ENCODE results near the gene ZNF512B.

The ZNF512B gene
- 50.8 to 57.3 reads per million in 2 donors for total RNA-seq

- DNase-seq, result peak in 3 of 5 experiments; percentile 28 to 83 (median 62)
These were observed at the start of gene ZNF512B for GRCh38 chr20:63969838-63970713. TSS of gene ZNF512B (minus strand) at chr20:63969930. CDS start at chr20:63967950, 1,980 bp downstream.

GRCh38 chr20:64015635-64016034 is 45.9 kb upstream of the ZNF512B start:
- DNase-seq, result no peak

DNA sequence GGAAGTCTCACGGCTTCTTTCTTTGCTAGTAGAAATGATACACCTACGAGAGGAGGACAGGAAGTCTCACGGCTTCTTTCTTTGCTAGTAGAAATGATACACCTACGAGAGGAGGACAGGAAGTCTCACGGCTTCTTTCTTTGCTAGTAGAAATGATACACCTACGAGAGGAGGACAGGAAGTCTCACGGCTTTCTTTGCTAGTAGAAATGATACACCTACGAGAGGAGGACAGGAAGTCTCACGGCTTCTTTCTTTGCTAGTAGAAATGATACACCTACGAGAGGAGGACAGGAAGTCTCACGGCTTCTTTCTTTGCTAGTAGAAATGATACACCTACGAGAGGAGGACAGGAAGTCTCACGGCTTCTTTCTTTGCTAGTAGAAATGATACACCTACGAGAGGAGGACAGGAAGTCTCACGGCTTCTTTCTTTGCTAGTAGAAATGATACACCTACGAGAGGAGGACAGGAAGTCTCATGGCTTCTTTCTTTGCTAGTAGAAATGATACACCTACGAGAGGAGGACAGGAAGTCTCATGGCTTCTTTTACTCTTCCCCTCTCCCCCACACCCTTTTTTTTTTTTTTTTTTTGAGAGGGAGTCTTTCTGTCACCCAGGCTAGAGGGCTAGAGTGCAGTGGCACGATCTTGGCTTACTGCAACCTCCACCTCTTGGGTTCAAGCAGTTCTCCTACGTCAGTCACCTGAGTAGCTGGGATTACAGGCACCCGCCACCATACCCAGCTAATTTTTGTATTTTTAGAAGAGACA is 42.8 kb upstream of the ZNF512B start:
- peak in 2 of 5 experiments; percentile 34 to 43 for DNase-seq

GRCh38 chr20:64011366-64011779 is 41.6 kb upstream of the ZNF512B start:
- no peak for DNase-seq

DNA sequence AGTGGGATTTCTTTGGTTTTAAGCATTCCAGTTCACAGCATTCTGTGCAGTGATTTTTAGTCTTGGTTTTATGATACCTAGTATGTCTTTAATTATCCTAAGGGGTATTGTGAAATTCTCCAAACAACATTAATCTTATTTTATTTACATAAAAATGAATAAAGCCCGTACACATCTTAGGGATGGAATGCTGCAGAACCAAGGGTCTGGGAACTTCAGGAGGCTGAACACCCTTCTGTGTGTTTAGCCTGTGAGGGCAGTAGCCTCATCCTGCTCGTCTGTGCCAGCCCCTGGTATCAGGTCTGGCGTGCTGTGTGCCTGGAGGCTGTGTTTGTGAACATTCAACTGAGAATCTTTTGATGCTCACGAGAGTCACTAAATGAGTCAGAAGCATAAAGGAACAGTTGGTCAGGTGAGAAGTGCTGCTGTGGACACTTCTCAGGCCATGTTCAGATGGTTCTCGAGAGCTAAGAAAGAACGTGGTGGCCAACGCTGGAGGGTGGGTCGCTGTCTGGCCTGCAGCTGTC is 41.0 kb upstream of the ZNF512B start:
- DNase-seq, result peak in 1 of 5 experiments; percentile 69

- DNase-seq, result peak in 1 of 5 experiments; percentile 62
These were observed 40.2 kb upstream of the ZNF512B start for GRCh38 chr20:64009811-64010387.

DNA sequence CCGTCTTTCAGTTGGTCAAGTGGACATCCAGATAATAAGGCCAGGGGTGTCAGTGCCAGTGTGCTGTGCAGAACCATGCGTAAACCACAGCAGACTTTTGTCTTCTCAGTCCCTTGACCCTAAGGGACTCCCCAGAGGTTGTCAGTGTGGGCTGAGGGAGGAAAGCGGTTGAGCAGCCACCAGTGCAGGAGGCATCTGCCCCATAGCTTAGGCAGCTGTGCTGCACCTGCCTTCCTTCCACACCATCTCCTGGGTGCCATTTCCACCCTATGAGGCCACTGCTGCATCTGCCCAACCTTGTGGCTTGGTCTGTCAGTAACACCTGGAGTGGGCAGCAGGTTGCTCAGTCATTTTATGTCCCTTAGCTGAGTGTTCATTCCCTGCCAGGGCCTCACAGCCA is 37.2 kb upstream of the ZNF512B start:
- DNase-seq, result no peak

DNA sequence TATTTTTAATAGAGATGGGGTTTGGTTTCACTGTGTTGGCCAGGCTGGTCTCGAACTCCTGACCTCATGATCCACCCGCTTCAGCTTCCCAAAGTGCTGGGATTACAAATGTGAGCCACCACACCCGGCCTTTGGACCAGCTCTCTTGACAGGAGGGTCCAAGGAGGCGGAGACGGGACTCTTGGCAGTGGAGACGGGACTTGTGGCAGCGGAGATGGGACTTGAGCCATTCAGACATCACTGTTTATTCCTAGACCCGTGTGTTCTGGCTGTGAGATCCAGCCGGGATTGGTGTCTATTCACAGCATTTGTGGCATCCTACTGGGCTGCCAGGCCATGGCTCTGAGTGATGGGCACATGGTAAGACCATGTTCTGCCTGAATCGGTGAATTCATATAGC is 36.8 kb upstream of the ZNF512B start:
- DNase-seq, result no peak

- DNase-seq, result no peak
These were observed 35.7 kb upstream of the ZNF512B start for GRCh38 chr20:64005394-64005793.

DNA sequence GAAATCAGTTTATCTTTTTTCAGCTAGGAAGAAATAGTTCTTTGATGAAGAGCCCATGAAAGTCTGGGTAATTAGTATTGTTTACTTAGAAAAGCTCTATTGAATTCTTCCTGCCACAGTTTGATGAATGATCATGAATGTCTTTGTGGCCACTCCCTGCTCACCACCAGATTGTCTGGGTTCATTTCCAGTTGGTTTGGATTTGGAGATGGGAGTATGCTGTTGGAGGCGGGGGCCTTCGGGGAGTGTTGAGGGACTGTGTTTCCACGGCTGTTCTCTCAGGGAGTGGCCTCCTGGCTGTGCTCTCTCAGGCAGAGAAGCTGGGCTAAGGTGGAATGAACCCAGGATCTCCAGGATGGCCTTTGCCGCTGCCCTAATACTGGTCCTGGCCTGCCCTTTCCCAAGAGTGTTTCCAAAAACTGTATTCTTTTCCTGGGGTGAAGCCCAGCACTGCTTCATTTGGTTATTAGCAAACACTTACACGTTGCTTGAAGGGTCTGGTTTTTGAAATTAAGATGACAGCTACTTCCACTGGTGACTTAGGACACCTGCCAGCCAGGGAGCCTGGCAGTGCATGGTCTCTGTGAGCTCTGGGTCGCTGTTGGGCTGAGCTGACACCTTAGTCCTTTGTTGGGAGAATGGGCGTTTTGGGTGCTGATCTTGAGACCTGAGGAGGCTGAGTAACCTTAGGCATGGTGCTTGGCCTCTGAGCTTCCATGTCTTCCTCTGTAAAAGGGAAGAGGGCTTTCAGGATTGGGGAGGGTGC is 34.4 kb upstream of the ZNF512B start:
- no peak for DNase-seq

- no peak for DNase-seq
These were observed 31.9 kb upstream of the ZNF512B start for GRCh38 chr20:64001607-64002011.

DNA sequence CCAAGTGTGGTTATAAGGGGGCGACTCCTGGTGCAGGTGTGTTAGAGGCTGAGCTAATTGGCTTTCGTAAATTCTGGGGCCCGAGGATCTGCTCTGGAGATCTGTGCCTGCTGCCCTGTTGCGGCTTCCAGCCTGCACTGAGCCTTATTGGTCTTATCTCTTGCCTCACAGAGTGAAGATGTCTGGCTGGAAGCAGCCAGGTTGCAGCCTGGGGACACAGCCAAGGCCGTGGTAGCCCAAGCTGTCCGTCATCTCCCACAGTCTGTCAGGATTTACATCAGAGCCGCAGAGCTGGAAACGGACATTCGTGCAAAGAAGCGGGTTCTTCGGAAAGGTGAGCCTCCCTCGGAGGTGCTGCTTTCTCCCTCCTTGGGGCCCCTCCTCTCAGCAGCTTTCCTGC is 31.2 kb upstream of the ZNF512B start:
- no peak for DNase-seq

DNA sequence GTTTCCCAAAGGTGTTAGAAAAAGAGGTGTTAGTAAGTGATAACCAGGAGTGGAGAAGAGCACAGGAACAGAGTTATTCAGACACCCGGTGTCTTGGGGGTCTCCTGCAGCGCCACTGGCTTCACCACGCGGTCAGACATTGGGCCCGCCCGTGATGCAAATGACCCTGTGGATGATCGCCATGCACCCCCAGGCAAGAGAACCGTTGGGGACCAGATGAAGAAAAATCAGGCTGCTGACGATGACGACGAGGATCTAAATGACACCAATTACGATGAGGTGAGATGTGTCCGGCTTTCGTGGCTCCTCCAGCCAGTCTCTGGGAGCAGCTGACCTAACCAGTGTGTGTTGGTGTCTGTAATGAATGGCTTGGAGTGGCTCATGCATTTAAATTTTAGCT is 13.2 kb upstream of the ZNF512B start:
- DNase-seq, result no peak

DNA sequence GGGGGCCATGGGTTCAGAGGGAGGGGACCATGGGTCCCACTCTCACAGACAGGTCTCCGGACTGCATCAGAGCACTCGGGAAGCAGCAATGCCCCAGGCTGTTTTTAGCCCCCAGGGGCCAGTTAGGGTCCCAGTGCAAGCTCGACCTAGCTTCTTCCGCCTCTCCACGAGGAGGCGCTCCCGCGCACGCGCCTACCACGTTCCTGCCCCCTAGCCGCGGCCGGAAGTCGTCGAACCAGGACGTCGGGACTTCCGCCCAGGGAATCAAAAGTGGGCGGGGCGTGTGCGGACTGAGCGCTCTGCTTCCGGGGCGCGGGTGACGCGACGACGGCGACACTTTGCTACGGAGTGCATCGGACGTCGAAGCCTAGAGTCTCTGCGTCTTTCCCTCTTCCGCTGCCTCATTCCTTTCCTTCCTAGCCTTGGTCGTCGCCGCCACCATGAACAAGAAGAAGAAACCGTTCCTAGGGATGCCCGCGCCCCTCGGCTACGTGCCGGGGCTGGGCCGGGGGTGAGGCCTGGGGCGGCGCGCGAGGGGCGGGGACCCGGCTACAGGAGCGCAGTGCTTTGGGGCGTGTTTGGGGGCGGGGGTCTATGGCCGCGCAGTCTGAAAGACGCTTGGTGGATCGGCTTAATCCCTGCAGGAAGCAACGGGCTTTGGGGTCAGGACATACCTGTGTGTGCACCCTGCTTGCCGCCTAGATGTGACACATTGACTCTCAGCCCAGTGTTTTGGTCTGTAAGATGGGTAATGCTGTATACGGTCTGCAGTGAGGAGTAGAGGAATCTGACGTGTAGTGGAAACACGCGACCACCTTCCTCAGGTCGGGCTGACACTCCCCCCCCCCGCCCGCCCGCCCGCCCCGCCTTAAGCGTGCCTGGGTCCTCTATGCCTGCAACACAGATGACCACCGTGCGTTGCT is 11.3 kb upstream of the ZNF512B start, which contains the start of gene PRPF6:
Gene PRPF6, plus strand, starts transcription at position 327 of the 923 bp plus-strand sequence. Its CDS starts 114 bp downstream, at position 441.
- peak; percentile 88 to 98 (median 90) for DNase-seq

DNA sequence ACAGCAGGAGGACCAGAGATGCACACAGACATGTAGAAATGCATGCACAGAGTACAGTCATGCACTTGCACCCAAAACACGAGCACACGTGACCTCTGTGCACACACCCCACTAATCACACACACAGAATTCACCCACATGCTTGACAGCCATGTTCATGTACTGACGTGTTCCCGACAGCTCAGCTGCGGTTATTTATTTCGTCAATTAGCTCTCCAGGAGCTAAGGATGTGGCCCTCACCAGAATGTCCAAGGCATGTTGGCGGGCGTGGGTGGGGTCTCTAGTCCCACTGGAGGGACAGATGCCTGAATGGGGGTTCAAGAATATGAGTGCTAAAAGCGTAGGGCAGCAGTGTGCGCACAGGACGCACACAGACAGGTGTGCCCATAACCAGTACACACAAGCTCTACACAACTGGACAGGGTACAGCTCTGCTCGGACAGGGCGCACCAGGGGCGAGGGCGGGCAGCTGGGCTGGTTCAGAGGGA is 10.6 kb upstream of the ZNF512B start:
- peak in 2 of 5 experiments; percentile 28 to 87 for DNase-seq

DNA sequence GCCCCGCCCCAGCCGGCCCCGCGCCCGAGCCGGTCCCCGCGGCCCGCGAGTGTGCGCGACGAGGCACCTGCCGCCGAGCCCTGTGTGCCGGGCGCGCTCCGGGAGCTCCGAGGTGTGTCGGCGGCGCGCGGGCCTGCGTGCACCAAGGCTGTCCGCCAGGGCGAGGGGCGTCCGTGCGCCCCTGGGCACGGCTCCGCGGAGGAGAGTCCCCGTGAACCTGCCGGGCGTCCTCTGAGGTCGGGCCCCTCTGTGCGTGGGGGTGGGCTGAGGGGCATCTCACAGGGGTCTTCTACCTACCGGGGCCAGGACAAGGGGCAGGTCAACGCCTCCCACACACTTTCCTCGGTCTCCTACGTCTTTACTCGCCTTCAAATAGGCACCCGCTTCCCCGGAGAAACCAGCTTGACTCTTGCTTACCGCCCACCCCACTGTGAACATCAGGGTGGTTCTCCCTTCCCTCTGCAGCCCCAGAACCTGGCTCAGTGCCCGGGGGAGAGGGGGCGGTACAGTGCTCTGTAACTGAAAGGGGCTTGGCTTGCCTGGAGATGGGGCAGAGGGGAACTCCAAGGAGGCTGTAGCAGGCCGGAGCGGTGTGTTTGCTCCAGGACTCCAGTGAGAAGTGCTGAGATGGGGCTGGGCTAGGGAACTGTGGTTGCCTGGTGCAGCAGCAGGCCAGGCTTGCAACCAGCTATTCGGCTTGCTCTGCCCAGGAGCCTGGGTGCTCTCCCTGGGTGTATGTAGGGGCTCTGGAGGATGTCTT is 10.0 kb upstream of the ZNF512B start, which contains the start of gene SAMD10:
Gene SAMD10, minus strand, starts transcription at position 86 of the 760 bp plus-strand sequence. CDS start 175 bp downstream, outside the sequence.
- peak; percentile 39 to 79 (median 62) for DNase-seq

- no peak for DNase-seq
These were observed 9.5 kb upstream of the ZNF512B start for GRCh38 chr20:63979229-63979556.

- DNase-seq, result peak in 4 of 5 experiments; percentile 16 to 74 (median 45)
These were observed 8.8 kb upstream of the ZNF512B start for GRCh38 chr20:63978319-63979228.

Measured in T-helper 2 cell (primary cell).